H9 (cell line): ENCODE results near the gene WDR82. TPM values are rescaled to one million over a fixed set of nuclear protein-coding genes. Genes with fewer than 3 reads are reported as not detected.

Experiments used
- DNase-seq: peaks from one replicate; pipeline ENCODE4 v3.0.0-alpha.2; 2017
- H2AFZ ChIP-seq: one replicate; pipeline ENCODE4 v1.6.1; 2013; ENCODE audit warnings: mild to moderate bottlenecking, low read length, control low read depth, moderate library complexity
- H2AK5ac ChIP-seq: 2 replicates; pipeline ENCODE4 v1.6.1; 2013; ENCODE audit warnings: low read length, control low read depth, mixed read lengths; ENCODE audit not compliant: insufficient read length
- H2BK120ac ChIP-seq: one replicate; pipeline ENCODE4 v1.6.1; 2013; ENCODE audit warnings: low read depth, mild to moderate bottlenecking, low read length, control low read depth, inconsistent platforms; ENCODE audit not compliant: poor library complexity, severe bottlenecking
- H2BK12ac ChIP-seq: 2 replicates; pipeline ENCODE4 v1.6.1; 2013; ENCODE audit warnings: low read length, control low read depth, mixed read lengths, low read depth; ENCODE audit not compliant: insufficient read length
- H2BK15ac ChIP-seq: 2 replicates; pipeline ENCODE4 v1.6.1; 2013; ENCODE audit warnings: low read depth, low read length, control low read depth
- H2BK20ac ChIP-seq: one replicate; pipeline ENCODE4 v1.6.1; 2013; ENCODE audit warnings: low read depth, mild to moderate bottlenecking, low read length, control low read depth, inconsistent platforms; ENCODE audit not compliant: poor library complexity, severe bottlenecking
- H2BK5ac ChIP-seq: 2 replicates; pipeline ENCODE4 v1.6.1; 2013; ENCODE audit warnings: low read length, control low read depth, mixed read lengths; ENCODE audit not compliant: insufficient read length
- H3K14ac ChIP-seq: 2 replicates; pipeline ENCODE4 v1.6.1; 2013; ENCODE audit warnings: low read length, control low read depth; ENCODE audit not compliant: insufficient read depth
- H3K18ac ChIP-seq: 2 replicates; pipeline ENCODE4 v1.6.1; 2013; ENCODE audit warnings: low read depth, mild to moderate bottlenecking, mixed read lengths, low read length, control low read depth; ENCODE audit not compliant: insufficient read length
- H3K23ac ChIP-seq: 2 replicates; pipeline ENCODE4 v1.6.1; 2013; ENCODE audit warnings: low read length, control low read depth, mixed read lengths, low read depth; ENCODE audit not compliant: insufficient read length
- H3K23me2 ChIP-seq: 2 replicates; pipeline ENCODE4 v1.6.1; 2013; ENCODE audit warnings: low read depth, mild to moderate bottlenecking, mixed read lengths, low read length, control low read depth; ENCODE audit not compliant: insufficient read length, poor library complexity, severe bottlenecking
- H3K27ac ChIP-seq: 2 replicates; pipeline ENCODE4 v1.5.1; 2013; ENCODE audit warnings: low read length, control low read depth, mixed read lengths, low read depth; ENCODE audit not compliant: insufficient read length
- H3K27me3 ChIP-seq: 2 replicates; pipeline ENCODE4 v1.6.1; 2013; ENCODE audit warnings: low read length, control low read depth, inconsistent platforms; ENCODE audit not compliant: insufficient read depth
- H3K4ac ChIP-seq: 2 replicates; pipeline ENCODE4 v1.6.1; 2013; ENCODE audit warnings: low read depth, mild to moderate bottlenecking, control low read depth, inconsistent platforms, low read length, moderate library complexity
- H3K4me1 ChIP-seq: 2 replicates; pipeline ENCODE4 v1.6.1; 2013; ENCODE audit warnings: low read length, control low read depth, inconsistent platforms; ENCODE audit not compliant: insufficient read depth
- H3K4me2 ChIP-seq: 2 replicates; pipeline ENCODE4 v1.6.1; 2013; ENCODE audit warnings: low read length, control low read depth, mixed read lengths; ENCODE audit not compliant: insufficient read length, insufficient read depth
- H3K56ac ChIP-seq: 2 replicates; pipeline ENCODE4 v1.6.1; 2013; ENCODE audit warnings: low read depth, mild to moderate bottlenecking, mixed read lengths, low read length, control low read depth; ENCODE audit not compliant: insufficient read length
- H3K79me1 ChIP-seq: 2 replicates; pipeline ENCODE4 v1.6.1; 2013; ENCODE audit warnings: low read depth, mild to moderate bottlenecking, moderate library complexity, low read length, control low read depth, inconsistent platforms; ENCODE audit not compliant: insufficient read depth, poor library complexity, severe bottlenecking
- H3K79me2 ChIP-seq: 2 replicates; pipeline ENCODE4 v1.6.1; 2013; ENCODE audit warnings: low read length, control low read depth, inconsistent platforms; ENCODE audit not compliant: insufficient read depth
- H3K9ac ChIP-seq: 2 replicates; pipeline ENCODE4 v1.6.1; 2013; ENCODE audit warnings: low read length, control low read depth, mixed read lengths; ENCODE audit not compliant: insufficient read length; ENCODE audit errors: extremely low read depth
- H3K9me3 ChIP-seq: one replicate; pipeline ENCODE4 v1.6.1; 2013; ENCODE audit warnings: low read depth, low read length, inconsistent platforms; ENCODE audit not compliant: control insufficient read depth
- H3T11ph ChIP-seq: one replicate; pipeline ENCODE4 v1.6.1; 2013; ENCODE audit warnings: mild to moderate bottlenecking, low read length, control low read depth, inconsistent platforms
- H4K20me1 ChIP-seq: one replicate; pipeline ENCODE4 v1.6.1; 2013; ENCODE audit not compliant: control insufficient read depth, insufficient read length, insufficient read depth
- H4K5ac ChIP-seq: 2 replicates; pipeline ENCODE4 v1.6.1; 2013; ENCODE audit warnings: low read depth, mild to moderate bottlenecking, mixed read lengths, low read length, control low read depth; ENCODE audit not compliant: insufficient read length
- H4K8ac ChIP-seq: replicated peaks from 2 replicates; pipeline ENCODE4 v1.6.1; 2013; ENCODE audit warnings: low read length, control low read depth, mixed read lengths, low read depth; ENCODE audit not compliant: insufficient read length
- H4K91ac ChIP-seq: 2 replicates; pipeline ENCODE4 v1.6.1; 2013; ENCODE audit warnings: low read depth, mild to moderate bottlenecking, moderate library complexity, mixed read lengths, low read length, control low read depth; ENCODE audit not compliant: insufficient read length
- H3K27ac Mint-ChIP-seq, 3 experiments: 2 replicates in 2 of 3; 3 replicates in 1 of 3; pipeline ENCODE4 v1.8.0; 2020 to 2021; ENCODE audit warnings: mixed read lengths in 3 of 3, mild to moderate bottlenecking in 1 of 3, moderate library complexity in 1 of 3
- H3K27me3 Mint-ChIP-seq: 2 replicates; pipeline ENCODE4 v1.8.0; 2021; ENCODE audit warnings: low read depth, mild to moderate bottlenecking, moderate library complexity, mixed read lengths
- H3K36me3 Mint-ChIP-seq, 3 experiments: 2 replicates in 2 of 3; 3 replicates in 1 of 3; pipeline ENCODE4 v1.8.0; 2020 to 2021; ENCODE audit warnings: low read depth in 3 of 3, mixed read lengths in 3 of 3; ENCODE audit not compliant: insufficient read depth in 1 of 3
- H3K4me1 Mint-ChIP-seq, 2 experiments: 2 replicates each; pipeline ENCODE4 v1.8.0; 2020; ENCODE audit warnings: mixed read lengths in 2 of 2
- H3K4me3 Mint-ChIP-seq, 2 experiments: 2 replicates in 1 of 2; 3 replicates in 1 of 2; pipeline ENCODE4 v1.8.0; 2020 to 2021; ENCODE audit warnings: mild to moderate bottlenecking in 2 of 2, mixed read lengths in 2 of 2, moderate library complexity in 1 of 2
- H3K9me3 Mint-ChIP-seq, 2 experiments: 2 replicates in 1 of 2; 3 replicates in 1 of 2; pipeline ENCODE4 v1.8.0; 2020; ENCODE audit warnings: mild to moderate bottlenecking in 2 of 2, mixed read lengths in 2 of 2, moderate library complexity in 1 of 2
- CTCF ChIP-seq: fragments of 200-600 bp; sonication (generic); conservative IDR thresholded peaks from 3 replicates; pipeline ENCODE4 v1.8.0; 2021; ENCODE audit warnings: antibody characterized with exemption, mild to moderate bottlenecking
- WGBS: extraction: QIAGEN DNeasy Blood & Tissue Kit; methylation state at CpG from one replicate; pipeline ENCODE4 v1.1.7; 2013; ENCODE audit warnings: missing lambda C conversion rate, low lambda C conversion rate, mixed read lengths; ENCODE audit not compliant: insufficient read length; ENCODE audit errors: extremely low coverage; 5-methylcytosine and 5-hydroxymethylcytosine counted together
- total RNA-seq: library from RNA; stranded (reverse); gene quantifications from 2 replicates; pipeline ENCODE4 v1.2.1, GENCODE V29; 2021

Gene WDR82
- total RNA-seq, 1 experiment from 2014 or later, result 83.1 TPM

GRCh38 chr3:52292247-52293065 is 14.0 kb upstream of the WDR82 start:
- Mint-ChIP-seq H3K27ac (no peak overlapping the region), H3K4me1 (peaks cover 3 to 5% of the 10 kb centered on the region in 2 experiments; a peak in 2 of 4 replicates), H3K9me3 (no peaks in the 10 kb centered on the region), H3K36me3 (no peaks in the 10 kb centered on the region; a peak in 1 of 7 replicates), H3K27me3 (peaks cover 2% of the 10 kb centered on the region; the same call in 1 of the 2 replicates), H3K4me3 (no peak overlapping the region)
- Histone ChIP-seq H3K18ac (no peak overlapping the region), H3K9me3 (no peaks in the 10 kb centered on the region), H3K56ac (no peak overlapping the region), H4K91ac (no peak overlapping the region), H3K4ac (no peak overlapping the region), H2BK12ac (no peak overlapping the region), H3K4me2 (no peak overlapping the region), H2BK120ac (no peak overlapping the region), H2AFZ (no peak overlapping the region), H3K9ac (no peak overlapping the region), H3K27me3 (no peaks in the 10 kb centered on the region), H3K79me1 (no peaks in the 10 kb centered on the region), H2BK5ac (no peak overlapping the region), H3K23ac (no peak overlapping the region), H2BK20ac (no peak overlapping the region), H3K14ac (no peak overlapping the region), H2AK5ac (no peak overlapping the region), H4K5ac (no peak overlapping the region), H2BK15ac (no peak overlapping the region), H3T11ph (no peak overlapping the region), H3K23me2 (no peaks in the 10 kb centered on the region), H4K20me1 (no peaks in the 10 kb centered on the region), H4K8ac (no peak overlapping the region), H3K4me1 (no peaks in the 10 kb centered on the region), H3K79me2 (no peaks in the 10 kb centered on the region), H3K27ac (no peak overlapping the region)
- TF ChIP-seq CTCF, result no peak
- DNase-seq, result no peak
- WGBS, result no CpG with 5 or more reads among the region's 20 CpGs
